B cell (primary cell): ENCODE data around the gene DAZAP1.

Experiments
- EZH2 ChIP-seq: IDR thresholded peaks from 2 replicates; pipeline ENCODE4 v1.6.1; 2012; ENCODE audit warnings: borderline replicate concordance, low read depth, mild to moderate bottlenecking, moderate library complexity, low read length; ENCODE audit not compliant: insufficient read depth, poor library complexity, severe bottlenecking
- TF ChIP-seq, protein P1 (sequence below): fragments of 200-600 bp; IDR thresholded peaks from one replicate; pipeline ENCODE4 v1.8.0; 2022; ENCODE audit warnings: antibody characterized with exemption, mild to moderate bottlenecking

DNA sequence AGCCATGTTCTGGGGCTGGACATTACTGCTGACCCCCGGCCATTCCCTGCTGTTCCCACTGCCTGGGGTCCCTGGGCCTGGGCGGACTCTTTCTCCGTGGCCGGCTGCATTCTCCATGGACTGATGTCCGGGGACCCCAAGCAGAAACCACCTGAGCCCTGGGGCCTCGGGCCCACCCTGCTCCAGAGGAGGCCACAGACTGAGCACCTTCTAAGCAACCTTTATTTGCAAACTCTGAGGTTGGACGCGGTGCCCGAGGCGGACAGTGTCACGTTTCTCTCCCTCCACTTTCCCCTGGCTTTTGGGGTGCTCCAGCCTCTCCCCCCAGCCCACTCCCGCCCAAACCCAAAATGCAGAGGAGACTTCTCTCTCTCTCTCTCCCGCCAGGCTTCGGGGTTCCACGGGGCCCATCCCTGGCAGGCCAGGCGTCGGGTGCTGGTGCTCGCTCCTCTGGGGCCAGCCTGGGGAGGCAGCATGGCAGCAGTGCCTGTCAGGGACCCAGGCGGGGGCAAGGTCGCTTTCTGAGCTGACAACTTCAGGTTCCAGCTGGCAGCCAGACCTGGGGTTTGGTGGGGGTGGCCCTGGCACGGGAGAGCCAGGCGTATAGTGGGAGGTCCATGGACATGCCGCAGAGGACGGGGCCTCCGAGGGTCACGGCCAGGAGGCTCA is 74.0 kb downstream of the DAZAP1 start:
- TF ChIP-seq, protein P1, sequence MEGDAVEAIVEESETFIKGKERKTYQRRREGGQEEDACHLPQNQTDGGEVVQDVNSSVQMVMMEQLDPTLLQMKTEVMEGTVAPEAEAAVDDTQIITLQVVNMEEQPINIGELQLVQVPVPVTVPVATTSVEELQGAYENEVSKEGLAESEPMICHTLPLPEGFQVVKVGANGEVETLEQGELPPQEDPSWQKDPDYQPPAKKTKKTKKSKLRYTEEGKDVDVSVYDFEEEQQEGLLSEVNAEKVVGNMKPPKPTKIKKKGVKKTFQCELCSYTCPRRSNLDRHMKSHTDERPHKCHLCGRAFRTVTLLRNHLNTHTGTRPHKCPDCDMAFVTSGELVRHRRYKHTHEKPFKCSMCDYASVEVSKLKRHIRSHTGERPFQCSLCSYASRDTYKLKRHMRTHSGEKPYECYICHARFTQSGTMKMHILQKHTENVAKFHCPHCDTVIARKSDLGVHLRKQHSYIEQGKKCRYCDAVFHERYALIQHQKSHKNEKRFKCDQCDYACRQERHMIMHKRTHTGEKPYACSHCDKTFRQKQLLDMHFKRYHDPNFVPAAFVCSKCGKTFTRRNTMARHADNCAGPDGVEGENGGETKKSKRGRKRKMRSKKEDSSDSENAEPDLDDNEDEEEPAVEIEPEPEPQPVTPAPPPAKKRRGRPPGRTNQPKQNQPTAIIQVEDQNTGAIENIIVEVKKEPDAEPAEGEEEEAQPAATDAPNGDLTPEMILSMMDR: no peak
- no peak for TF ChIP-seq EZH2
